HepG2 (cell line): Measurements from ENCODE around the gene GGTA1.

Experiments used
- AKNA ChIP-seq: sonication (generic); formaldehyde crosslinking; IDR thresholded peaks from 2 replicates; pipeline ENCODE4 v1.4.0; 2020; ENCODE audit warnings: missing genetic modification reagents, borderline replicate concordance
- ATF3 ChIP-seq: sonication (generic); formaldehyde crosslinking; IDR thresholded peaks from 2 replicates; pipeline ENCODE4 v1.4.0; 2020; ENCODE audit warnings: missing genetic modification reagents
- CTCF ChIP-seq: sonication (generic); formaldehyde crosslinking; IDR thresholded peaks from 2 replicates; pipeline ENCODE4 v1.5.0; 2020; ENCODE audit warnings: mild to moderate bottlenecking, missing genetic modification reagents, moderate library complexity
- IRF9 ChIP-seq: sonication (generic); formaldehyde crosslinking; IDR thresholded peaks from 2 replicates; pipeline ENCODE4 v1.8.0; 2022; ENCODE audit warnings: missing genetic modification reagents, mild to moderate bottlenecking, borderline replicate concordance
- REST ChIP-seq, 2 experiments: IDR thresholded peaks; 2 replicates each; pipeline ENCODE4 v1.6.1; 2011 to 2012; ENCODE audit warnings: low read length in 2 of 2, borderline replicate concordance in 1 of 2, low read depth in 1 of 2, mild to moderate bottlenecking in 1 of 2, moderate library complexity in 1 of 2
- ZNF382 ChIP-seq: sonication (generic); formaldehyde crosslinking; IDR thresholded peaks from 2 replicates; pipeline ENCODE4 v1.5.0; 2020; ENCODE audit warnings: missing genetic modification reagents, mild to moderate bottlenecking, borderline replicate concordance
- ZNF792 ChIP-seq: IDR thresholded peaks from 2 replicates; pipeline ENCODE4 v1.6.1; 2016

GRCh38 chr9:121495976-121496375 is 3.7 kb downstream of the GGTA1 start:
- TF ChIP-seq REST (IDR thresholded peaks at IDR 0.05; ENCODE audit: borderline replicate concordance in 1 of 2, low read depth in 1 of 2, low read length in 2 of 2) (no peak), ZNF382 (no peak), AKNA (CRISPR knock-in tag) (no peak), CTCF (CRISPR knock-in tag) (no peak), ZNF792 (no peak), ATF3 (CRISPR knock-in tag) (no peak), IRF9 (CRISPR knock-in tag) (no peak)
